NCI-H187 treated with DMSO at 0.1 percent for 48 hours (cell line): ENCODE data around the gene URI1.

ENCODE experiments used
- DNase-seq: peaks from one replicate; lab custom pipeline; 2025; lab: John Stamatoyannopoulos, UW

URI1 gene

DNA sequence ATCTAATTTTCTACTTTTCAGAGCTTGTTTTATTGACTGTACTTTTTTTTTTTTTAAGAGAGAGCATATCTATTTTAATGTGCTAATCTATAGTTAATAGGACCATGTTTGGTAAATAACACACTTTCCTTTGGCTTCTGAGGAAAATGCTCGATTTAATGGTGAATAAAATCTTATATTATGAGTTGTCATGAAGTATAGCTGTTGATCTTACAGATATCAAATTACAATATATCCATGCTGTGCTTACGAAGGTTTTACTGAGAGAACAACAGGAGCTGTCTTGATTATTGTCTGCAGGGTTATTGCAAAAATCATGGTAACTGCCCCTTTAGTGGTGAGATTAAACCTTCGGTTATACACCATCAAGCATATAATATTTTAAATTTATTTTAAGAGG is 29.6 kb downstream of the URI1 start:
- DNase-seq, result no peak

GRCh38 chr19:29974701-29975100 is 32.7 kb downstream of the URI1 start:
- no peak for DNase-seq

DNA sequence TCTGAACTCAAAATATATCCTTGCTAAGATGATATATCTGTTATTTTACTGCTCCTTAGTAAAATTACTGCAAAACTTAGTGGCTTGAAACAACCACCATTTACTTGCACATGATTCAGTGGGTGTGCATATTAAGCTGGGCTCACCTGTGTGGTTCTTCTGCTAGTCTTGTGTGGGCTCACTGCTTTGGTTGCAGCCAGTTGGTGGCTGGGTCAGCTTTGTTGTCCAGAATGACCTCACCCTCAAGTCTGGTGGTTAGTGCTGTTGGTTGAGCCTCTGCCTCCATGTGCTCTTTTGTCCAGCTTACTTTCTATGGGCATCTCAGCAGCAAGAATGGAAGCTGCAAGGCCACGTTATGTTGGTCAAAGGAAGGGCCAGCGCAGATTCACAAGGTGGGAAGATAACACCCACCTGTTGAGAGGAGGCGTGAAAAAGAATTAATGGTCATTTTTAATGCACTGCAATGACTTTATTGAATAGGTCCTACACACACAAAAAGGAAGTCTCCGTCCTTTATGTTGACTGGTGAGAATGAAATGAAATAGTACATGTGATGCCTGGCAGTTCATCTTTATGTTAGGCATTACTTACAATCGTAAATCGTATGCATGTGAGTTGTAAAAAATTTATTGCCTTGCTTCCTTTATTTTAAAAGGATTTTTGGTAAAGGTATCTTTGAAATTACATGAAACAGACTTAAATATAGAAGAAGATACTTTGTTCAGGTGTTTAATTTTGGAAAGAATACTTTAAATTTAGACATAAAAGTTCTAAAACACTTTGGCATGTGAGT is 34.3 kb downstream of the URI1 start:
- DNase-seq, result no peak

GRCh38 chr19:29978080-29978479 is 36.0 kb downstream of the URI1 start:
- DNase-seq, result no peak

GRCh38 chr19:29983568-29983967 is 41.5 kb downstream of the URI1 start:
- DNase-seq, result no peak

- DNase-seq, result no peak
Measured at GRCh38 chr19:29985196-29985595, 43.2 kb downstream of the URI1 start.

- no peak for DNase-seq
Measured at GRCh38 chr19:29988351-29988750, 46.3 kb downstream of the URI1 start.

DNA sequence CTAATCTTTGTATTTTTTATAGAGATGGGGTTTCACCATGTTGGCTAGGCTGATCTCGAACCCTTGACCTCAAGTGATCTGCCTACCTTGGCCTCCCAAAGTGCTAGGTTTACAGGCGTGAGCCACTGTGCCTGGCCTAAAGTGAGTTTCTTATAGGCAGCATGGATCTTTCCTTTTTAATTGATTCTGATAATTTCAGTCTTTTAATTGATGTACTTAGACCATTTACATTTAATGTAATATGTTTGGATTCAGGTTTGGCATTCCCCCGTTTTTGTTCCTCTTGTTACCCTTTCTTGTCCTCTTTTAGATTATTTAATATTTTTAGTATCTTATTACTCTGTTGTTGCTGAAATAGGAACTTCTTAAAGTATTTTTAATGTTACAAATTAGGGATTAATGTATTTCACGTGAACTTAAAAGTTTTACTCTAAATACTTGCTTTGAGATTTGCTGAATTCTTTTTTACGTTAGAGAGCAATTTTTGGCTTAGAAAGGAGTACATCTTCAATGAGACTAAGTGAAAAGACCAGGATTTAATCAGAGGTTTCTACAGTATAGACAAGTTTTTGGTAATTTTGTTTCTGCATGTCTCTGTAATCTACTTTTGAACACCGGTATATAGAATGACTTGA is 50.3 kb downstream of the URI1 start:
- no peak for DNase-seq

- DNase-seq, result no peak
Measured at GRCh38 chr19:29999490-29999889, 57.5 kb downstream of the URI1 start.

DNA sequence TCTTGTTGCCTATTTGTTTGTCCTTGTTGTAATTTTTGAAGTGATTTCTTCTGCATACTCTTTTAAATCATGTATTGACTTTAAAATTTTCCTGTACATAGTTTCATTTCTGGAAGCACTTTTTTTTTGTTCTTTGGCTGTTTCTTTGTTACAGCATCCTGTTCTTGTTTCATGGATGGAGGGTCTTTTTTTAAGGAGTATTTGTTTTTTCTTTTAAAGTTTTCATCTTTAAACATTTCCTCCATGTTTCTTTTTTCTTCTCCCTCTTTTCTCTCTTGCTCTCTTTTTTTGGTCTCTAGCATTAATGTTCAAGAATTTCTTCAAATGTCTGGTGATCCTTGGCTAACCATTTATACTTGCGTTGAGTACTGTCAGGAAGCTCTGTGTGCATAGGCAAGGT is 58.8 kb downstream of the URI1 start:
- DNase-seq, result no peak

- DNase-seq, result no peak
Measured at GRCh38 chr19:30001301-30001700, 59.3 kb downstream of the URI1 start.

GRCh38 chr19:30001791-30002190 is 59.8 kb downstream of the URI1 start:
- no peak for DNase-seq

GRCh38 chr19:30003866-30004265 is 61.8 kb downstream of the URI1 start:
- DNase-seq, result no peak

- DNase-seq, result no peak
Measured at GRCh38 chr19:30004403-30004802, 62.4 kb downstream of the URI1 start.

DNA sequence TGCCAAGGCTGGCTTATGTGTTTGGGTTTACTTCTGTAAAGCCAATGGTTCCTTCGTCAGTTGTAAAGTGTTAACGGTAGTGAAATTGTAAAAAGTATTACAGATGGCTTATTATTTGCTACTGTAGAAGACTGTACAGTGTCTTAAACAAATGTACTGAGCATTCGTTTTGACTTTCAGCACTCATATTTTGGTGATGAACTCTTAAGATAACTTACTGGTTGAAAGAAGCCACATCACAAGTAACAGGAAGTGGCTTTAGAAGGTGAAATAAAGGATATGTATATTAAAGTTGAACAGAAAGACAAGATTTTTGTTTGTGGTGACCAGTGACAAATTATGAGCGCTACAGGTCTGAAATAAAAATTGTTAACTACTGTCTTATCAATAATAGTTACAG is 64.2 kb downstream of the URI1 start:
- DNase-seq, result no peak

- DNase-seq, result no peak
Measured at GRCh38 chr19:30008169-30008568, 66.1 kb downstream of the URI1 start.

- DNase-seq, result no peak
Measured at GRCh38 chr19:30009013-30009412, 67.0 kb downstream of the URI1 start.

- no peak for DNase-seq
Measured at GRCh38 chr19:30011051-30011578, 69.1 kb downstream of the URI1 start.

DNA sequence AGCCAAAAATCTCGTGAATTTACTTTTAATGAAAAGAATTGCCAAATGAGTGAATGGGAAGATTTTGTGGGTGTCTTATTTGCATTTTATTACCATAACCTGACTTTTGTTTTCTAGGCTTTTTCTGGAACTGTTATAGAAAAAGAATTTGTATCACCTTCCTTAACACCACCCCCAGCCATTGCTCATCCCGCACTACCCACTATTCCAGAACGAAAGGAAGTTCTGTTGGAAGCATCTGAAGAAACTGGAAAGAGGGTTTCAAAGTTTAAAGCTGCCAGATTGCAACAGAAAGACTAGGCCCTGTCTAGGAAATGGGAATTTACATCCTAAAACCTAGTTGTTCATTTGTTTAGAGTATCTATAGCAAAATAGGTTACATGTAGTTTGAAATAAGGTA is 72.7 kb downstream of the URI1 start:
- DNase-seq, result no peak

- no peak for DNase-seq
Measured at GRCh38 chr19:30017172-30017571, 75.1 kb downstream of the URI1 start.

- DNase-seq, result no peak
Measured at GRCh38 chr19:30020189-30020588, 78.2 kb downstream of the URI1 start.

DNA sequence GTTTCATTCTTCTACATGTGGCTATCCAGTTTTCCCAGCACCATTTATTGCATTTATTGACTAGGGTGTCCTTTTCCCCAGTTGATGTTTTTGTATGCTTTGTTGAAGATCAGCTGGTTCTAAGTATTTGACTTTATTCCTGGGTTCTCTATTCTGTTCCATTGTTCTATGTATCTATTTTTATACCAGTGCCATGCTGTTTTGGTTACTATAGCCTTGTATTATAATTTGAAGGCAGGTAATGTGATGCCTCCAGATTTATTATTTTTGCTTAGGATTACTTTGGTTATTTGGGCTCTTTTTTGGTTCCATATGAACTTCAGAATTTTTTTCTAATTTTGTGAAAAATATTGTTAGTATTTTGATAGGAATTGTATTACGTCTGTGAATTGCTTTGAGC is 80.6 kb downstream of the URI1 start:
- no peak for DNase-seq

DNA sequence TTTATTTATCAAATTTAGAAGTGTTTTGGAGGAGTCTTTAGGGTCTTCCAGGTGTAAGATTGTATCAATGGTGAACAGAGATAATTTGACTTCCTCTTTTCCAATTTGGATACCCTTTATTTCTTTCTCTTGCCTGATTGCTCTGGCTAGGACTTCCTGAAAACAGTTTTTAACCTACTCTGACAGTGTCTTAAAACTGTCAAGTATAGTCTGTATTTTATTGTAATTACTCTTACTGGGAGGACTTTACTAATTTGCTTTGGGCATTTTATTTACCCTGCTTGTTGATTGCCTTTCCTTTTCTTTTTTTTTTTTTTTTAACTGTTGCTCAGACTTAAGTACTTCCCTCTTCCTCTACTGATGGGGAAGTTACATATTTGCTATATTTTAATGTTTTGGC is 81.3 kb downstream of the URI1 start:
- DNase-seq, result no peak

- no peak for DNase-seq
Measured at GRCh38 chr19:30024091-30024490, 82.1 kb downstream of the URI1 start.
